ENCODE results near the gene DNAJC12. TPM values are rescaled to one million over a fixed set of nuclear protein-coding genes. Genes with fewer than 3 reads are reported as not detected.
A peak's percentile ranks its signal among the peaks of the same experiment; 100 is the strongest.

The DNAJC12 gene
- total RNA-seq, 1 donor from 2014 or later: 3.0 TPM

GRCh38 chr10:67772151-67772550 is 65.8 kb downstream of the DNAJC12 start:
- H3K36me3 ChIP-seq (ENCODE audit: control insufficient read depth, insufficient read depth, low read length): no peaks in the 10 kb centered on the region
- TF ChIP-seq CTCF (IDR thresholded peaks at IDR 0.05; ENCODE audit: insufficient read depth, low read length, poor library complexity, severe bottlenecking): no peak
- H3K4me3 ChIP-seq (ENCODE audit: low read depth, low read length): no peak overlapping the region
- no peaks in the 10 kb centered on the region for H3K27me3 ChIP-seq (ENCODE audit: control insufficient read depth, insufficient read depth, low read length)
- no peak for DNase-seq (ENCODE audit: low read depth)

- Histone ChIP-seq H3K4me3 (ENCODE audit: low read depth, low read length) (no peak overlapping the region), H3K27me3 (ENCODE audit: control insufficient read depth, insufficient read depth, low read length) (no peaks in the 10 kb centered on the region), H3K36me3 (ENCODE audit: control insufficient read depth, insufficient read depth, low read length) (no peaks in the 10 kb centered on the region)
- no peak for DNase-seq (ENCODE audit: low read depth)
- no peak for TF ChIP-seq CTCF (IDR thresholded peaks at IDR 0.05; ENCODE audit: insufficient read depth, low read length, poor library complexity, severe bottlenecking)
These were observed 66.8 kb downstream of the DNAJC12 start for GRCh38 chr10:67771200-67771599.

- TF ChIP-seq CTCF (IDR thresholded peaks at IDR 0.05; ENCODE audit: insufficient read depth, low read length, poor library complexity, severe bottlenecking): no peak
These were observed 67.5 kb downstream of the DNAJC12 start for GRCh38 chr10:67770537-67770936.

GRCh38 chr10:67767244-67767643 is 70.7 kb downstream of the DNAJC12 start:
- H3K27me3 ChIP-seq (ENCODE audit: control insufficient read depth, insufficient read depth, low read length): no peaks in the 10 kb centered on the region
- no peak for DNase-seq (ENCODE audit: low read depth)
- H3K4me3 ChIP-seq (ENCODE audit: low read depth, low read length): no peak overlapping the region
- no peaks in the 10 kb centered on the region for H3K36me3 ChIP-seq (ENCODE audit: control insufficient read depth, insufficient read depth, low read length)
- TF ChIP-seq CTCF (IDR thresholded peaks at IDR 0.05; ENCODE audit: insufficient read depth, low read length, poor library complexity, severe bottlenecking): no peak

More at GRCh38 chr10:67770537-67770936, 67.5 kb downstream of the DNAJC12 start:
- DNase-seq (ENCODE audit: low read depth): no peak
- Histone ChIP-seq H3K4me3 (ENCODE audit: low read depth, low read length) (no peak overlapping the region), H3K36me3 (ENCODE audit: control insufficient read depth, insufficient read depth, low read length) (no peaks in the 10 kb centered on the region), H3K27me3 (ENCODE audit: control insufficient read depth, insufficient read depth, low read length) (no peaks in the 10 kb centered on the region)

GRCh38 chr10:67764012-67764822 is 73.8 kb downstream of the DNAJC12 start:
- Histone ChIP-seq H3K36me3 (ENCODE audit: control insufficient read depth, insufficient read depth, low read length) (no peaks in the 10 kb centered on the region), H3K4me3 (ENCODE audit: low read depth, low read length) (peak overlapping the region; percentile 65), H3K27me3 (ENCODE audit: control insufficient read depth, insufficient read depth, low read length) (no peaks in the 10 kb centered on the region)
- peak; percentile 71 for DNase-seq (ENCODE audit: low read depth)
- no peak for TF ChIP-seq CTCF (IDR thresholded peaks at IDR 0.05; ENCODE audit: insufficient read depth, low read length, poor library complexity, severe bottlenecking)

All from kidney epithelial cell (primary cell).